GM18858 (cell line): ENCODE results near the gene GALK2.
"Not testable (repeated sequence)": the region's sequence is repeated elsewhere in the genome, so short reads cannot be mapped to it uniquely, and the experiment has no call there.

ENCODE experiments used
- ATAC-seq: cut with Tn5 transposase; IDR thresholded peaks from one replicate; pipeline ENCODE4 v1.9.1; 2021; ENCODE audit not compliant: unreplicated experiment

The GALK2 gene

DNA sequence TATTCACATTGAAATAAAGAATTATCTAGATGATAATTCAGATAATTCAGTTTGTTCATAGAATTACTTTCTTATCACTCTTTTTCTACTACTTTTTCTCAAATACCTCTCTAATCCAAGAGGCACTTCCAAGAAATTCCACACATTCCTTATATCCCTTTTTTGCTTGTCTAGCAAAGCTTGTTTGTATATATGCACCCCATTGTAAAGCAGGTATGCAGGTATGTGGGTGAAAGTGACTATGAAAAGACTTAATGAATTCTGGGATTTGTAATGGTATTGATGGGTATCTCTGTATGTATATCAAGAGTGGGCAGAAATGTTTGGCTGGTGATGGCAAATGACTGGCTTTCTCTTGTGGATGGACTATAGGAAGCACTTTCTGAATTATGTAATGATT is 158.9 kb downstream of the GALK2 start:
- no peak for ATAC-seq

DNA sequence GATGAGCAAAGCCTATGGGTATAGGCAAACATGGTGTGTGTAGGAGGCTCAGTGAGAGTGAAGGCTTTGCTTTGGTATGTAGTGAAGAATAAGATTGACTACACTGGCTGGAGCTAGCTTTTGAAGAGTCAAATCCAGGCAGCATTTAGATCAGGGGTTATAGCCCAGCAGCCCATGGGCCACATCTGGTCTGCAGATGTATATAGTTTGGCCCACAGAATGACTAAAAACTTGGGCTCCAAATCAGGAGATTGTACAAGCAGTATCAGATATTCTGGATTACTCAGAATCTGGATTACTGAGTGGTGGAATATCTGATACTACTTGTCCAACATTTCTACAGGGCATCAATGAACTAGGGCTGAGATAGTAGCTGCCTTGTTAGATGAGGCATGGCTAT is 160.1 kb downstream of the GALK2 start:
- ATAC-seq = no peak

DNA sequence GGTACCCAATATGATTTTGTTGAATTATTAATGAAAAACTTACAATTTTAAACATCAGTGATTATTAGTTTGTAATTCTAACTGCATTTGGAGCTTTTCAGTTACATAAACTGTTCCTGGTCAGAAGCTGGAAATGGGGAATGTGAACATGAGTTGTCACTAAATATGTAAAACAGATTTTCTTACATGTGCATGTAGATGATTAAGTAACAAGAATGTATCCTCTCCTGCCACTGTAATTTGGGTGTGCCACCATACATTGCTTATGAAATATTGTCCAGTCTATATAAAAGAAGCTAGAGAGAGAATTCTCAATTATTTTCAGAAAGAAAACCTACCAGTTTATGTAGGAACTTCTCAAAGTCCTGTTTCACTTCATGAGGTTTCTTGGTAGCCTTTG is 161.4 kb downstream of the GALK2 start:
- ATAC-seq = no peak

DNA sequence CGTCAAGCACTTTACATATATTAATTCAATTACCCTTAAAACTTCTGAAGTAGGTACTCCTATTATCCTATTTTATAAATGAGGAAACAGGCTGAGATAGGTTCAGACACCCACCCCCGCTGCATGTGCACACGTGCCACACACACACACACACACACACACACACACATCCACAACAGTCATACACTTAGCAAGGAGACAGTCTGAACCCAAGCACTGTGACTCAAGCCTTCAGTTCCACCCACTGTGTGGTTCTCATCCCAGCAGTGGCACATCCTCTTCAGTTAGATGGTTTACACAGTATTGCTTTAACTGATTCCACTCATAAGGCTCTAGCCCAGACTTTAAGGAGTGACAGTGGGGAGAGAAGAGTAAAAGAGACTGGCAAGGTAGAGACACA is 161.9 kb downstream of the GALK2 start:
- no peak for ATAC-seq

- no peak for ATAC-seq
Measured at GRCh38 chr15:49339656-49340055, 169.6 kb downstream of the GALK2 start.

GRCh38 chr15:49343546-49343945 is 173.5 kb downstream of the GALK2 start:
- ATAC-seq = no peak

GRCh38 chr15:49354439-49354838 is 184.4 kb downstream of the GALK2 start:
- not testable (repeated sequence) for ATAC-seq

DNA sequence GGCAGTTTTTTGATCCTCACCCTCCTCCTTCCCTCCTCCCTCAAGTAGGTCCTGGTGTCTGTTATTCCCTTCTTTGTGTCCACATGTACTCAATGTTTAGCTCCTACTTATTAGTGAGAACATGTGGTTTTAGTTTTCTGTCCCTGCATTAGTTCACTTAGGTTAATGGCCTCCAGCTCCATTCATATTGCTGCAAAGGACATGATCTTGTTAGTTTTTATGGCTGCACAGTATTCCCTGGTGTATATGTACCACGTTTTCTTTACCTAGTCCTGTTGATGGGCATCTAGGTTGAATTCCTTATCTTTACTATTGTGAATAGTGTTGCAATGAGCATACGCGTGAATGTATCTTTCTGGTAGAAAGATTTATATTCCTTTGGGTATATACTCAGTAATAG is 191.3 kb downstream of the GALK2 start:
- no peak for ATAC-seq

DNA sequence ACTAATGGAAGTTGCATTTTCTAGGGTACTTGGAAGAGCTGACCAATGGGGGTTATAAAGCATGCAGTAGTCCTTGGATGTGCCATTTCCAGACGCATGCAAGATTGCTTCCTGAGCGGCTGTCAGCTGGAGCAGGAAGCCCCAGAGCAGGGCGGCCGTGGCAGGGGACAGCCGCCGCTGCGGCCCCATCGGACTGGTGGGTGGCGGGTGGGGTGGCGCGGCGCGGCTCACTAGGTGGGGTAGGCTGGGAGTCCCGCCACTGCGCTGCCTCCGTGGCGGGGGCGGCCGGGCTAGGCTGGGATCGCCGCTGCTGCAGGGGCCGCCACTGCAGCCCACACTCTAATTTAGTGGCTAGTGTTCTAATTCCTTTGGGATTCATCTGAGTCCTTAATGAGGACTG is 196.4 kb downstream of the GALK2 start:
- no peak for ATAC-seq

- ATAC-seq = no peak
Measured at GRCh38 chr15:49370782-49371181, 200.7 kb downstream of the GALK2 start.

DNA sequence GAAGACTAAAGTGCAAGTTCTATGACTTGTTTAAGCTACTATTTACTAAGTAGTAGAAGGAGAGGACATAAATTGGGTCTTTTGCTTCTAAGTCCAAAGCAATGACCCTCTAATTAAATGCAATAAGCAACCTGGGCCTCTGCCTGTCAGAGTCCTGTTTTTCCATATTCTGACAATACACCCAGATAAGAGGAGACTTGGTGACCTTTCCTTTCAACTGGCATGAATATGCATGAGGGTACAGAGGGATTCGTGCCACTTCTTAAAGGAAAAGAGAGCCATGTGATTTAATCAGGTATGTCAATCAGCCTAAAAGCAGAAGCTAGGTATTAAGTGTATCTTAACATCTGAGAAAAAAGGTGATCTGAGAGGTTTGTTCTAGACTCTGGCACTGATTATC is 202.3 kb downstream of the GALK2 start:
- no peak for ATAC-seq

DNA sequence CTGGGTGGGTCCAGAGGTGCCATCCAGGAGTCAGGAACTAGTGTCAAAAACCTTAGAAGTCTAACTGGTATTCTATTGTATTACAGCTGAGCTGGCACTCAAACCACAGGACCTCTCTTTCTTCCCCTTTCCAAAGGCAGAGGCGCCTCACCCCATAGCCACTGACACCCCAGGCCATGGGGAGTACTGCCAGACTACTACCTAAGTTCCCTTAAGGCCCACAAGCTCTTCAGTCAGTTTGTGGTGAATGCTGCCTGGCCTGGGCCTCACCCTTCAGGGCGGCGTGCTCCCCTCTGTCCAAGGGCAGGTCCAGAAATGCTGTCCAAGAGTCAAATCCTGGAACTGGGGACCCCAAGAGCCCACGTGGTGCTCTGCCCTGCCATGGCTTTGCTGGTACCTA is 209.9 kb downstream of the GALK2 start:
- no peak for ATAC-seq

GRCh38 chr15:49380912-49381311 is 210.9 kb downstream of the GALK2 start:
- ATAC-seq = no peak
